Endothelial cell of umbilical vein (primary cell): ENCODE measurements around the gene CD300LD. TPM values are rescaled to one million over a fixed set of nuclear protein-coding genes. Genes with fewer than 3 reads are reported as not detected.

Experiments used
- BruUV-seq: library from RNA; stranded (reverse); fragments of 400-500 nt; replicated peaks from 2 replicates; lab custom pipeline; 2021; lab: Mats Ljungman, UMichigan
- CTCF ChIA-PET: fragments of 300-600, 350-600 bp; sonication (Branson Sonifier 250); formaldehyde crosslinking; loops from one replicate; lab custom pipeline; 2021; ENCODE audit warnings: antibody characterized with exemption, inconsistent platforms; lab: Charles Lee
- POLR2A ChIA-PET: fragments of 300-600, 350-600 bp; sonication (Branson Sonifier 250); formaldehyde crosslinking; loops from one replicate; lab custom pipeline; 2021; ENCODE audit warnings: antibody characterized with exemption, inconsistent platforms; lab: Charles Lee
- DNase-seq: peaks from one replicate; pipeline ENCODE4 v3.0.0-alpha.2; 2011; ENCODE audit warnings: low read depth, low spot score
- FAIRE-seq: peaks from 2 replicates; lab custom pipeline; 2011; peaks lifted over from hg19 to GRCh38; lab: Jason Lieb, UNC
- H2AFZ ChIP-seq: 2 replicates; pipeline ENCODE4 v1.6.0; 2012; ENCODE audit warnings: low read depth, low read length, control low read depth, inconsistent platforms
- H3K27ac ChIP-seq: 2 replicates; pipeline ENCODE4 v1.5.1; 2011; ENCODE audit warnings: low read depth, mild to moderate bottlenecking, control low read depth, low read length, moderate library complexity; ENCODE audit not compliant: insufficient read depth
- H3K27me3 ChIP-seq, 2 experiments: 2 replicates each; pipeline versions ENCODE4 v1.6.0 to v1.6.1; 2011; ENCODE audit warnings: low read length in 2 of 2, mixed read lengths in 1 of 2; ENCODE audit not compliant: control insufficient read depth in 2 of 2, insufficient read depth in 2 of 2
- H3K36me3 ChIP-seq, 2 experiments: 2 replicates in 1 of 2; 3 replicates in 1 of 2; pipeline ENCODE4 v1.5.1; 2011; ENCODE audit warnings: low read length in 2 of 2, mild to moderate bottlenecking in 1 of 2, moderate library complexity in 1 of 2; ENCODE audit not compliant: control insufficient read depth in 2 of 2, insufficient read depth in 2 of 2; ENCODE audit errors: extremely low read depth in 1 of 2
- H3K4me1 ChIP-seq: 3 replicates; pipeline ENCODE4 v1.5.1; 2011; ENCODE audit warnings: mild to moderate bottlenecking, low read length; ENCODE audit not compliant: control insufficient read depth, insufficient read depth; ENCODE audit errors: extremely low read depth
- H3K4me2 ChIP-seq: 2 replicates; pipeline ENCODE4 v1.6.1; 2011; ENCODE audit warnings: low read length, control low read depth, mixed read lengths; ENCODE audit not compliant: insufficient read depth
- H3K4me3 ChIP-seq, 3 experiments: fragments of 200-600 bp in 1 of 3; sonication (generic), shearing (Covaris generic) in 1 of 3; replicated peaks in 1 of 3; 2 replicates each; pipeline ENCODE4 v1.5.1; 2011 to 2016; ENCODE audit warnings: control low read depth in 3 of 3, low read length in 3 of 3, mild to moderate bottlenecking in 2 of 3, inconsistent platforms in 1 of 3, low read depth in 1 of 3, moderate library complexity in 1 of 3; ENCODE audit not compliant: insufficient read depth in 1 of 3
- H3K79me2 ChIP-seq: 2 replicates; pipeline ENCODE4 v1.6.0; 2012; ENCODE audit warnings: low read length, inconsistent platforms; ENCODE audit not compliant: control insufficient read depth, insufficient read depth
- H3K9ac ChIP-seq: replicated peaks from 2 replicates; pipeline ENCODE3; 2011; ENCODE audit warnings: low read length, control low read depth; ENCODE audit not compliant: insufficient read depth; ENCODE audit errors: extremely low read depth
- H3K9me1 ChIP-seq: replicated peaks from 3 replicates; pipeline ENCODE4 v1.6.0; 2011; ENCODE audit warnings: mild to moderate bottlenecking, low read length; ENCODE audit not compliant: control insufficient read depth, insufficient read depth; ENCODE audit errors: extremely low read depth
- H3K9me3 ChIP-seq: replicated peaks from 2 replicates; pipeline ENCODE4 v1.5.1; 2012; ENCODE audit warnings: low read length, inconsistent platforms; ENCODE audit not compliant: control insufficient read depth, insufficient read depth
- H4K20me1 ChIP-seq: replicated peaks from 2 replicates; pipeline ENCODE3; 2011; ENCODE audit warnings: mild to moderate bottlenecking, low read length; ENCODE audit not compliant: control insufficient read depth, insufficient read depth; ENCODE audit errors: extremely low read depth
- CTCF ChIP-seq, 2 donors: IDR thresholded peaks; 1 replicate in 1 of 2; 2 replicates in 1 of 2; pipeline ENCODE4 v1.5.1; 2011; ENCODE audit warnings: low read length in 2 of 2, mild to moderate bottlenecking in 2 of 2, moderate library complexity in 2 of 2, control low read depth in 1 of 2, inconsistent platforms in 1 of 2, low read depth in 1 of 2; ENCODE audit not compliant: insufficient read depth in 1 of 2; ENCODE audit errors: extremely low read depth in 1 of 2
- FOS ChIP-seq: IDR thresholded peaks from 2 replicates; pipeline ENCODE4 v1.6.1; 2011; ENCODE audit warnings: mild to moderate bottlenecking, low read length, moderate library complexity, borderline replicate concordance; ENCODE audit not compliant: insufficient read depth
- MAX ChIP-seq: IDR thresholded peaks from 2 replicates; pipeline ENCODE4 v1.6.1; 2011; ENCODE audit not compliant: insufficient read depth, insufficient read length
- MYC ChIP-seq: IDR thresholded peaks from one replicate; pipeline ENCODE4 v1.6.1; 2011; ENCODE audit warnings: mild to moderate bottlenecking, low read depth, low read length
- POLR2AphosphoS5 ChIP-seq: IDR thresholded peaks from 2 replicates; pipeline ENCODE4 v1.6.1; 2012; ENCODE audit warnings: low read depth, mild to moderate bottlenecking, control low read depth, low read length, moderate library complexity; ENCODE audit not compliant: insufficient read depth
- dilution Hi-C: fragments of 300-500 bp; cut with MboI; formaldehyde crosslinking; loops from one replicate; pipeline ENCODE4 v1.15.0; 2019; ENCODE audit warnings: low sequenced_read_pairs; ENCODE audit not compliant: extremely low pct_ligation_motif_present
- intact Hi-C: fragments of 100-400 bp; cut with micrococcal nuclease; formaldehyde crosslinking; loops from one replicate; pipeline ENCODE4 v1.10.0; 2022
- polyA plus RNA-seq, 4 experiments: library from polyadenylated mRNA; depleted of rRNA in 3 of 4; stranded (reverse) in 3 of 4; unstranded in 1 of 4; fragments of >200 nt; gene quantifications; 2 replicates each; pipeline versions ENCODE4 v1.2.1 to v1.2.3, GENCODE V29; 2011 to 2012; ENCODE audit warnings: missing spikeins in 1 of 4
- total RNA-seq: library from RNA; stranded (reverse); gene quantifications from 2 replicates; pipeline ENCODE4 v1.2.3, GENCODE V29; 2021

Gene CD300LD
- total and polyA plus RNA-seq, 2 donors (not counting 3 experiments of a cell fraction or from before 2014, with no cell fraction given) = not detected

- CTCF ChIA-PET = no interaction called here
- intact Hi-C loops = no loop called here
- dilution Hi-C loops = no loop called here
- Histone ChIP-seq H3K79me2 (no peaks in the 10 kb centered on the region), H3K9me3 (no peaks in the 10 kb centered on the region), H3K9ac (no peak overlapping the region), H3K4me1 (no peaks in the 10 kb centered on the region), H2AFZ (no peak overlapping the region), H3K4me3 (no peak overlapping the region), H3K9me1 (no peaks in the 10 kb centered on the region), H3K4me2 (no peak overlapping the region), H3K36me3 (no peaks in the 10 kb centered on the region), H3K27ac (no peak overlapping the region), H3K27me3 (no peaks in the 10 kb centered on the region), H4K20me1 (no peaks in the 10 kb centered on the region)
- DNase-seq = no peak
- no peak for FAIRE-seq
- TF ChIP-seq CTCF (IDR thresholded peaks at IDR 0.05; ENCODE audit: extremely low read depth in 1 of 2, insufficient read depth in 1 of 2, low read depth in 1 of 2, low read length in 2 of 2) (no peak), FOS (no peak), MYC (no peak), MAX (no peak), POLR2AphosphoS5 (no peak)
- no TSS peak for BruUV-seq
- POLR2A ChIA-PET = no interaction called here
Observed at GRCh38 chr17:74597069-74597790, 5.1 kb upstream of the CD300LD start.
